ENCODE measurements around the gene LMTK3. TPM values are rescaled to one million over a fixed set of nuclear protein-coding genes. Genes with fewer than 3 reads are reported as not detected.

Gene LMTK3
- total RNA-seq, 2 experiments from 2014 or later: 3.9 to 4.5 TPM

GRCh38 chr19:48484247-48484893 is 27.3 kb downstream of the LMTK3 start:
- ChIA-PET CTCF (interaction anchor here (0.7 kb wide), 1 partner anchor 412 kb away, joined by 3 read pairs; no protein-coding TSS in a partner anchor), POLR2A (no interaction called here)
- Mint-ChIP-seq H3K27ac (no peak overlapping the region), H3K27me3 (no peaks in the 10 kb centered on the region), H3K4me1 (peaks cover 11% of the 10 kb centered on the region), H3K36me3 (ENCODE audit: low read depth) (no peaks in the 10 kb centered on the region), H3K9me3 (ENCODE audit: low read depth) (no peaks in the 10 kb centered on the region), H3K4me3 (no peak overlapping the region)
- no peak for ATAC-seq
- DNase-seq: no peak
- intact Hi-C loops (cut with DNase I, micrococcal nuclease): no loop called here

GRCh38 chr19:48483301-48483700 is 28.3 kb downstream of the LMTK3 start:
- DNase-seq: no peak
- H3K9me3 Mint-ChIP-seq (ENCODE audit: low read depth): no peaks in the 10 kb centered on the region
- H3K4me3 Mint-ChIP-seq: no peak overlapping the region
- no peaks in the 10 kb centered on the region for H3K36me3 Mint-ChIP-seq (ENCODE audit: low read depth)
- CTCF ChIA-PET: no interaction called here
- no peak for ATAC-seq
- peaks cover 11% of the 10 kb centered on the region for H3K4me1 Mint-ChIP-seq
- H3K27ac Mint-ChIP-seq: no peak overlapping the region
- no peaks in the 10 kb centered on the region for H3K27me3 Mint-ChIP-seq
- intact Hi-C loops (cut with DNase I, micrococcal nuclease): no loop called here
- POLR2A ChIA-PET: no interaction called here

- no peak overlapping the region for H3K27ac Mint-ChIP-seq
- peaks cover 11% of the 10 kb centered on the region for H3K4me1 Mint-ChIP-seq
- no peaks in the 10 kb centered on the region for H3K36me3 Mint-ChIP-seq (ENCODE audit: low read depth)
- no peaks in the 10 kb centered on the region for H3K27me3 Mint-ChIP-seq
- peak overlapping the region; percentile 76 for H3K4me3 Mint-ChIP-seq
- CTCF ChIA-PET: interaction anchor here (0.6 to 1.3 kb wide), 3 partner anchors 8 to 96 kb away, joined by 3 to 12 read pairs (median 3); no protein-coding TSS in a partner anchor
- intact Hi-C loops (cut with DNase I, micrococcal nuclease): no loop called here
- DNase-seq (no peak), ATAC-seq (no peak)
- no peaks in the 10 kb centered on the region for H3K9me3 Mint-ChIP-seq (ENCODE audit: low read depth)
- POLR2A ChIA-PET: no interaction called here
These were observed 29.6 kb downstream of the LMTK3 start for GRCh38 chr19:48481846-48482639.

GRCh38 chr19:48480558-48481500 is 30.8 kb downstream of the LMTK3 start:
- POLR2A ChIA-PET: interaction anchor here (0.6 to 1.2 kb wide), 3 partner anchors 12 to 117 kb away, joined by 4 to 5 read pairs (median 5); partner anchors contain the start of genes SYNGR4 and TMEM143
- ATAC-seq (peak; percentile 80), DNase-seq (peak; percentile 77)
- CTCF ChIA-PET: interaction anchor here (0.6 to 2.4 kb wide), 10 partner anchors 9 to 1215 kb away, joined by 3 to 12 read pairs (median 3); no protein-coding TSS in a partner anchor
- Mint-ChIP-seq H3K27ac (peak overlapping the region; percentile 86), H3K9me3 (ENCODE audit: low read depth) (no peaks in the 10 kb centered on the region), H3K4me3 (peak overlapping the region; percentile 76), H3K4me1 (peaks cover 11% of the 10 kb centered on the region), H3K27me3 (no peaks in the 10 kb centered on the region), H3K36me3 (ENCODE audit: low read depth) (no peaks in the 10 kb centered on the region)
- intact Hi-C loops (cut with DNase I, micrococcal nuclease): loop anchor here in 1 of 2 experiments (1.0 kb wide), 1 partner anchor 12 kb away; the partner anchor contains the start of gene CYTH2

- ATAC-seq (peak; percentile 54), DNase-seq (peak; percentile 69)
- H3K9me3 Mint-ChIP-seq (ENCODE audit: low read depth): no peaks in the 10 kb centered on the region
- peak overlapping the region; percentile 86 for H3K27ac Mint-ChIP-seq
- H3K36me3 Mint-ChIP-seq (ENCODE audit: low read depth): no peaks in the 10 kb centered on the region
- H3K27me3 Mint-ChIP-seq: no peaks in the 10 kb centered on the region
- ChIA-PET POLR2A (no interaction called here), CTCF (interaction anchor here (0.6 to 2.4 kb wide), 4 partner anchors 9 to 225 kb away, joined by 3 to 9 read pairs (median 6); no protein-coding TSS in a partner anchor)
- intact Hi-C loops (cut with DNase I, micrococcal nuclease): loop anchor here in 1 of 2 experiments (1.0 kb wide), 1 partner anchor 11 kb away; the partner anchor contains the start of gene CYTH2
- H3K4me1 Mint-ChIP-seq: peaks cover 11% of the 10 kb centered on the region
- peak overlapping the region; percentile 76 for H3K4me3 Mint-ChIP-seq
These were observed 31.5 kb downstream of the LMTK3 start for GRCh38 chr19:48480183-48480557.

- Mint-ChIP-seq H3K9me3 (ENCODE audit: low read depth) (no peaks in the 10 kb centered on the region), H3K27me3 (no peaks in the 10 kb centered on the region), H3K4me3 (peak overlapping the region; percentile 76), H3K36me3 (ENCODE audit: low read depth) (no peaks in the 10 kb centered on the region), H3K27ac (peak overlapping the region; percentile 25), H3K4me1 (peaks cover 11% of the 10 kb centered on the region)
- ATAC-seq: no peak
- POLR2A ChIA-PET: no interaction called here
- DNase-seq: no peak
- CTCF ChIA-PET: interaction anchor here (1.1 to 2.4 kb wide), 3 partner anchors 10 to 105 kb away, joined by 4 to 9 read pairs (median 7); no protein-coding TSS in a partner anchor
- intact Hi-C loops (cut with DNase I, micrococcal nuclease): loop anchor here in 1 of 2 experiments (1.0 kb wide), 1 partner anchor 10 kb away; the partner anchor contains the start of gene CYTH2
These were observed 31.9 kb downstream of the LMTK3 start for GRCh38 chr19:48479686-48480085.

- POLR2A ChIA-PET: no interaction called here
- peaks cover 2% of the 10 kb centered on the region for H3K36me3 Mint-ChIP-seq (ENCODE audit: low read depth)
- H3K27ac Mint-ChIP-seq: no peak overlapping the region
- H3K9me3 Mint-ChIP-seq (ENCODE audit: low read depth): no peaks in the 10 kb centered on the region
- H3K4me1 Mint-ChIP-seq: peaks cover 11% of the 10 kb centered on the region
- no peak overlapping the region for H3K4me3 Mint-ChIP-seq
- CTCF ChIA-PET: interaction anchor here (0.8 kb wide), 1 partner anchor 16 kb away, joined by 3 read pairs; no protein-coding TSS in a partner anchor
- no peaks in the 10 kb centered on the region for H3K27me3 Mint-ChIP-seq
- DNase-seq (no peak), ATAC-seq (no peak)
- intact Hi-C loops (cut with DNase I, micrococcal nuclease): no loop called here
These were observed 33.0 kb downstream of the LMTK3 start for GRCh38 chr19:48478339-48479256.

GRCh38 chr19:48477698-48478338 is 33.8 kb downstream of the LMTK3 start:
- no peaks in the 10 kb centered on the region for H3K27me3 Mint-ChIP-seq
- ChIA-PET CTCF (no interaction called here), POLR2A (no interaction called here)
- ATAC-seq: no peak
- intact Hi-C loops (cut with DNase I, micrococcal nuclease): no loop called here
- H3K36me3 Mint-ChIP-seq (ENCODE audit: low read depth): peaks cover 2% of the 10 kb centered on the region
- peaks cover 11% of the 10 kb centered on the region for H3K4me1 Mint-ChIP-seq
- no peak overlapping the region for H3K27ac Mint-ChIP-seq
- no peak overlapping the region for H3K4me3 Mint-ChIP-seq
- DNase-seq: no peak
- H3K9me3 Mint-ChIP-seq (ENCODE audit: low read depth): no peaks in the 10 kb centered on the region

GRCh38 chr19:48477067-48477685 is 34.5 kb downstream of the LMTK3 start:
- POLR2A ChIA-PET: no interaction called here
- Mint-ChIP-seq H3K27me3 (no peaks in the 10 kb centered on the region), H3K27ac (no peak overlapping the region), H3K4me3 (no peak overlapping the region), H3K9me3 (ENCODE audit: low read depth) (no peaks in the 10 kb centered on the region), H3K4me1 (peaks cover 11% of the 10 kb centered on the region), H3K36me3 (ENCODE audit: low read depth) (peaks cover 5% of the 10 kb centered on the region)
- intact Hi-C loops (cut with DNase I, micrococcal nuclease): no loop called here
- ATAC-seq (no peak), DNase-seq (no peak)
- CTCF ChIA-PET: interaction anchor here (2.2 kb wide), 1 partner anchor 13 kb away, joined by 6 read pairs; no protein-coding TSS in a partner anchor
